ENCODE data around the gene PID1. TPM values are rescaled to one million over a fixed set of nuclear protein-coding genes. Genes with fewer than 3 reads are reported as not detected.

Gene PID1
- total and polyA plus RNA-seq, 3 donors from 2014 or later, result 8.1 to 15.5 (median 14.8) TPM

- Histone ChIP-seq H3K27me3 (no peaks in the 10 kb centered on the region), H3K27ac (no peak overlapping the region), H3K9me3 (no peaks in the 10 kb centered on the region), H3K4me3 (no peak overlapping the region), H3K4me1 (no peaks in the 10 kb centered on the region), H3K36me3 (ENCODE audit: low read depth, missing control alignments) (no peaks in the 10 kb centered on the region)
- DNase-seq, result no peak
- TF ChIP-seq POLR2A (IDR thresholded peaks at IDR 0.05), result no peak
- no peak for TF ChIP-seq CTCF (IDR thresholded peaks at IDR 0.05)
- intact Hi-C loops (cut with DNase I; ENCODE audit: low total_unique reads), result no loop called here
- WGBS, 2 donors, result 77 to 84% methylated on average over 4 of the region's 4 CpGs
Measured at GRCh38 chr2:229118336-229118735, 152.8 kb downstream of the PID1 start.

DNA sequence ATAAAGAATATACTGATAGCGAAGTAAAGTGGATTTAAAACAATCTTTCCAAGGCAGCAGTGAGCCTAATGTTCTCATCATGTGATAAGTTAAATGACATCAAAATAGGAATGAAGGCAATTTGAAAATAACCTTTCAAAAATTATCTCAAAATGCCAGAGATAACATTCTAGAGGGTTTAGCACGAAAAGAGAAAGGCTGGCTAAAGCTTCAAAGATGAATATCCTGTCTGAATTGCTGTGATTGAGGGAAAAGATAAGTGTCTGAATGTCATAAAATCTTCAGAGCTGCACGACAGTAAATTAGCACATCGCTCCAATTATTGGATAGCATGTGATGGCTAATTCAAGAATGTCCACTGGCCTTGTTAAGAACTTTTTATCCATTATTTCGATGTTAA, 159.3 kb downstream of the PID1 start:
- Histone ChIP-seq H3K9me3 (no peaks in the 10 kb centered on the region), H3K4me1 (no peaks in the 10 kb centered on the region), H3K36me3 (ENCODE audit: low read depth, missing control alignments) (no peaks in the 10 kb centered on the region), H3K27me3 (no peaks in the 10 kb centered on the region), H3K27ac (no peak overlapping the region), H3K4me3 (no peak overlapping the region)
- intact Hi-C loops (cut with DNase I; ENCODE audit: low total_unique reads), result no loop called here
- WGBS, 2 donors, result 64 to 71% methylated on average over 5 of the region's 5 CpGs
- DNase-seq, result no peak
- TF ChIP-seq CTCF (IDR thresholded peaks at IDR 0.05) (no peak), POLR2A (IDR thresholded peaks at IDR 0.05) (no peak)

DNA sequence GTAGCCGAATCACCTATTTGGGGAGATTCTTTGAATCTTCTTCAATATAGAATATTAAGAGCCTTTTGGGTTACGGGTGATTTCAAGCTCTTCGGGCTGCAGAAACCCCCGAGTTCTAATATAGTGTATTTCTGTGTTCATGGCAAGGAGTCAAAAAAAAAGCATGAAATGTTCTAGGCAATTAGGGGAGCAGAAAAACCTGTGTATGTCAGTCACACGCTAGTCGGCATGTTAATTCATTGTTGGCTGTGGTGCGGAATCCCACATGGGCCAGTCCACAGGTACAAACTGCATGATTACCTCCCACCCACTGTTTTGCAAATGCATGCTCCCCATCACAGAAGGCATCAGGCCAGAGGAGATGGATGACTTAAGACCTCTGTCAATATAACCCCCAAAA, 161.9 kb downstream of the PID1 start:
- no peak for TF ChIP-seq CTCF (IDR thresholded peaks at IDR 0.05)
- TF ChIP-seq POLR2A (IDR thresholded peaks at IDR 0.05), result no peak
- WGBS, 2 donors, result 69 to 71% methylated on average over 7 of the region's 7 CpGs
- intact Hi-C loops (cut with DNase I; ENCODE audit: low total_unique reads), result no loop called here

DNA sequence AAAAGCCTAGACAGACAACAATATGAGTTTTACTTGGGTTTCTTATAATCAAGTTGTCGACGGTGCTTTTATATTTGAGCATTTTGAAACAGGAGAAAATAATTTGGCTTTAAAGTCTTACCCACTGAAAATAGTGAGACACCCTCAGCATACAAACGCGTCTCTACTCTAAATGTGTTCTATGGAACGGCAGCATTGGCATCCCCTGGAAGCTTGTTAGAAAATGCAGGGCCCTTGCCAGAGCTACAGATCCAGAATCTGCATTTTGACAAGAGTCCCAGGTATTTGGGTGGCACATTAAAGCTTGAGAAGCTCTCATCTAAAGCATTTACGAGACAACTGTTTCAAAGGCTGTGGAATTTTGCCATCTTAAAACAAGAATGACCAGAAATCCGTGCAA, 163.5 kb downstream of the PID1 start:
- H3K4me3 ChIP-seq, result no peak overlapping the region
- no peak for TF ChIP-seq CTCF (IDR thresholded peaks at IDR 0.05)
- no peaks in the 10 kb centered on the region for H3K36me3 ChIP-seq (ENCODE audit: low read depth, missing control alignments)
- intact Hi-C loops (cut with DNase I; ENCODE audit: low total_unique reads), result no loop called here
- WGBS, 2 donors, result 79 to 81% methylated on average over 7 of the region's 7 CpGs
- DNase-seq, result no peak
- no peaks in the 10 kb centered on the region for H3K9me3 ChIP-seq
- H3K4me1 ChIP-seq, result no peaks in the 10 kb centered on the region
- H3K27me3 ChIP-seq, result no peaks in the 10 kb centered on the region
- H3K27ac ChIP-seq, result no peak overlapping the region

More for the DNA sequence above, 161.9 kb downstream of the PID1 start:
- Histone ChIP-seq H3K27me3 (no peaks in the 10 kb centered on the region), H3K4me3 (no peak overlapping the region), H3K27ac (no peak overlapping the region), H3K4me1 (no peaks in the 10 kb centered on the region), H3K36me3 (ENCODE audit: low read depth, missing control alignments) (no peaks in the 10 kb centered on the region), H3K9me3 (no peaks in the 10 kb centered on the region)
- DNase-seq, result no peak

GRCh38 chr2:229104974-229105387, 166.1 kb downstream of the PID1 start:
- no peak overlapping the region for H3K27ac ChIP-seq
- no peaks in the 10 kb centered on the region for H3K4me1 ChIP-seq
- DNase-seq, result no peak
- TF ChIP-seq CTCF (IDR thresholded peaks at IDR 0.05) (no peak), POLR2A (IDR thresholded peaks at IDR 0.05) (no peak)
- no peaks in the 10 kb centered on the region for H3K36me3 ChIP-seq (ENCODE audit: low read depth, missing control alignments)
- H3K27me3 ChIP-seq, result no peaks in the 10 kb centered on the region
- 71 to 76% methylated on average over 7 of the region's 7 CpGs for WGBS, 2 donors
- intact Hi-C loops (cut with DNase I; ENCODE audit: low total_unique reads), result no loop called here
- no peak overlapping the region for H3K4me3 ChIP-seq
- H3K9me3 ChIP-seq, result no peaks in the 10 kb centered on the region
